ENCODE data around the gene SARDH. TPM values are rescaled to one million over a fixed set of nuclear protein-coding genes. Genes with fewer than 3 reads are reported as not detected.

The SARDH gene
- total and polyA plus RNA-seq, 2 donors from 2014 or later = 4.6 to 12.0 TPM

GRCh38 chr9:133687856-133688761 is 50.0 kb downstream of the SARDH start:
- peaks cover 0 to 6% (median 0%) of the 10 kb centered on the region in 3 donors for H3K4me1 ChIP-seq (ENCODE audit: control insufficient read depth in 2 of 3, insufficient read depth in 2 of 3, low read depth in 1 of 3, low read length in 3 of 3)
- FAIRE-seq = no peak
- TF ChIP-seq, protein P1, sequence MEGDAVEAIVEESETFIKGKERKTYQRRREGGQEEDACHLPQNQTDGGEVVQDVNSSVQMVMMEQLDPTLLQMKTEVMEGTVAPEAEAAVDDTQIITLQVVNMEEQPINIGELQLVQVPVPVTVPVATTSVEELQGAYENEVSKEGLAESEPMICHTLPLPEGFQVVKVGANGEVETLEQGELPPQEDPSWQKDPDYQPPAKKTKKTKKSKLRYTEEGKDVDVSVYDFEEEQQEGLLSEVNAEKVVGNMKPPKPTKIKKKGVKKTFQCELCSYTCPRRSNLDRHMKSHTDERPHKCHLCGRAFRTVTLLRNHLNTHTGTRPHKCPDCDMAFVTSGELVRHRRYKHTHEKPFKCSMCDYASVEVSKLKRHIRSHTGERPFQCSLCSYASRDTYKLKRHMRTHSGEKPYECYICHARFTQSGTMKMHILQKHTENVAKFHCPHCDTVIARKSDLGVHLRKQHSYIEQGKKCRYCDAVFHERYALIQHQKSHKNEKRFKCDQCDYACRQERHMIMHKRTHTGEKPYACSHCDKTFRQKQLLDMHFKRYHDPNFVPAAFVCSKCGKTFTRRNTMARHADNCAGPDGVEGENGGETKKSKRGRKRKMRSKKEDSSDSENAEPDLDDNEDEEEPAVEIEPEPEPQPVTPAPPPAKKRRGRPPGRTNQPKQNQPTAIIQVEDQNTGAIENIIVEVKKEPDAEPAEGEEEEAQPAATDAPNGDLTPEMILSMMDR (IDR thresholded peaks at IDR 0.05; ENCODE audit: borderline replicate concordance, extremely low read depth, insufficient read depth) = no peak
- no peak overlapping the region for H3K27ac ChIP-seq (ENCODE audit: low read depth in 2 of 2, low read length in 2 of 2)
- H3K4me3 ChIP-seq (ENCODE audit: low read length in 3 of 3) = no peak overlapping the region
- H3K36me3 ChIP-seq (ENCODE audit: control insufficient read depth in 2 of 3, insufficient read depth in 3 of 3, low read length in 3 of 3) = peaks cover 0 to 7% (median 0%) of the 10 kb centered on the region in 3 donors
- no peak overlapping the region for H3K9ac ChIP-seq (ENCODE audit: low read length in 3 of 3)
- H3K27me3 ChIP-seq (ENCODE audit: control insufficient read depth, insufficient read depth, low read length) = no peaks in the 10 kb centered on the region
- peak in 1 of 5 donors; percentile 61 for DNase-seq
- H3K9me3 ChIP-seq (ENCODE audit: control insufficient read depth in 2 of 3, insufficient read depth in 1 of 3, low read length in 3 of 3) = no peaks in the 10 kb centered on the region
- intact Hi-C loops (cut with DNase I) = no loop called here

GRCh38 chr9:133686642-133687575 is 51.2 kb downstream of the SARDH start:
- no peaks in the 10 kb centered on the region for H3K27me3 ChIP-seq (ENCODE audit: control insufficient read depth, insufficient read depth, low read length)
- FAIRE-seq (no peak), DNase-seq (peak in 1 of 5 donors; percentile 53)
- TF ChIP-seq, protein P1 (IDR thresholded peaks at IDR 0.05; ENCODE audit: borderline replicate concordance, extremely low read depth, insufficient read depth) = no peak
- H3K9me3 ChIP-seq (ENCODE audit: control insufficient read depth in 2 of 3, insufficient read depth in 1 of 3, low read length in 3 of 3) = no peaks in the 10 kb centered on the region
- peaks cover 0 to 8% (median 0%) of the 10 kb centered on the region in 3 donors for H3K4me1 ChIP-seq (ENCODE audit: control insufficient read depth in 2 of 3, insufficient read depth in 2 of 3, low read depth in 1 of 3, low read length in 3 of 3)
- H3K4me3 ChIP-seq (ENCODE audit: low read length in 3 of 3) = no peak overlapping the region
- no peak overlapping the region for H3K27ac ChIP-seq (ENCODE audit: low read depth in 2 of 2, low read length in 2 of 2)
- intact Hi-C loops (cut with DNase I) = no loop called here
- no peak overlapping the region for H3K9ac ChIP-seq (ENCODE audit: low read length in 3 of 3)
- H3K36me3 ChIP-seq (ENCODE audit: control insufficient read depth in 2 of 3, insufficient read depth in 3 of 3, low read length in 3 of 3) = peaks cover 0 to 7% (median 0%) of the 10 kb centered on the region in 3 donors

DNA sequence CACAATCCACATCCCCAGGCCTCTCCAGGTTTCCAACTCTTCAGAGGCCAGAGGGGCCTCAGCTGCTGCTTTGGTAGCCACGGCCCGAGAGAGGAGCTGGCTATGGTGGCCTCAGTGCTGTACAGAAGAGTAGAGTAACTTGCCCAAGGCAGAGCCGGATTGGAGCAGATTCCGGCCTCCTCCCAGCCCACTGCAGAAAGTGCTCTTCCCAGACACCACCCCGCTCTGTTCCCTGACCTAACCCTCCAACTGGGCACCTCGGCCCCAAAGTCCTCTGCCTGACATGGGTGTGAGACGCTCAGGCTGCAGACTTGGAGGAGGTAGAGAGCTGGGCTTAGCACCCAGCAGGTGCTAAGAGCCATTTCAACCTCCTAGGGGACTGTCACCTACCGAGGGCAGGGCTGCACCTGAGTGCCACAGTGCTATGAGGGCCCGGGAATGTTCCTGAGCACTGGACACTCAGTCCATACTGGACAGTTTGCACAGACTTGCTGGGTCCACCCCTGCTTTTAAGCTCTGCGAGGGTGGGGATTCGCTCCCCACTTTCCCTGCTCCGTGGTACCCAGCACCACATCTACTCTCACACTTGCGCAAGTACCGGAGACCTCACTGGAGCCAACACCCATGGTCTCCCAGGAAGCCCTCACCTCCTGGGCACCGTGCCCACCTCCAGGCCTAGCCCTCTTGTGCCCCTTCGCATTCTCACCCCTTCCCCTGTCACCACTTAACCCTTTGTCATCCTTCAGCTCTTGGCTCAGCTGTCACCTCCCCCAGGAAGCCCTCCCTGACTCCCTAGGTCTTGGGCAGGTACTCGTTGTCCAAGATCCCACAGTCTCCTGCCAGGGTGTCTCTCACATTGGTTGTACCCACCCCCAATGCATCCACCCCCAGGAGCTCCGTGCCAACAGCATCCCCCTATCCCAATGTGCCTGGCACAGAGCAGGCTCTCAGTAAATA is 52.2 kb downstream of the SARDH start:
- no peak overlapping the region for H3K27ac ChIP-seq (ENCODE audit: low read depth in 2 of 2, low read length in 2 of 2)
- no peak for FAIRE-seq
- no peaks in the 10 kb centered on the region for H3K9me3 ChIP-seq (ENCODE audit: control insufficient read depth in 2 of 3, insufficient read depth in 1 of 3, low read length in 3 of 3)
- peaks cover 0 to 8% (median 0%) of the 10 kb centered on the region in 3 donors for H3K4me1 ChIP-seq (ENCODE audit: control insufficient read depth in 2 of 3, insufficient read depth in 2 of 3, low read depth in 1 of 3, low read length in 3 of 3)
- TF ChIP-seq, protein P1 (IDR thresholded peaks at IDR 0.05; ENCODE audit: borderline replicate concordance, extremely low read depth, insufficient read depth) = no peak
- H3K36me3 ChIP-seq (ENCODE audit: control insufficient read depth in 2 of 3, insufficient read depth in 3 of 3, low read length in 3 of 3) = peaks cover 0 to 7% (median 0%) of the 10 kb centered on the region in 3 donors
- no peak overlapping the region for H3K9ac ChIP-seq (ENCODE audit: low read length in 3 of 3)
- no peak overlapping the region for H3K4me3 ChIP-seq (ENCODE audit: low read length in 3 of 3)
- no peaks in the 10 kb centered on the region for H3K27me3 ChIP-seq (ENCODE audit: control insufficient read depth, insufficient read depth, low read length)
- peak in 1 of 5 donors; percentile 56 for DNase-seq
- intact Hi-C loops (cut with DNase I) = no loop called here

Measured in kidney (tissue), 14 donors.